VCaP (cell line): ENCODE data around the gene C4orf50.

Source experiments
- H3K27ac ChIP-seq: fragments of 450-650 bp; 2 replicates; pipeline ENCODE4 v1.5.1; 2017
- TF ChIP-seq, protein P1 (sequence below): fragments of 450-650 bp; conservative IDR thresholded peaks from 2 replicates; pipeline ENCODE4 v1.5.1; 2017; ENCODE audit warnings: mild to moderate bottlenecking, moderate library complexity

Gene C4orf50

GRCh38 chr4:6043843-6044242 lies 25.6 kb upstream of the C4orf50 start:
- H3K27ac ChIP-seq, result no peak overlapping the region
- TF ChIP-seq, protein P1, sequence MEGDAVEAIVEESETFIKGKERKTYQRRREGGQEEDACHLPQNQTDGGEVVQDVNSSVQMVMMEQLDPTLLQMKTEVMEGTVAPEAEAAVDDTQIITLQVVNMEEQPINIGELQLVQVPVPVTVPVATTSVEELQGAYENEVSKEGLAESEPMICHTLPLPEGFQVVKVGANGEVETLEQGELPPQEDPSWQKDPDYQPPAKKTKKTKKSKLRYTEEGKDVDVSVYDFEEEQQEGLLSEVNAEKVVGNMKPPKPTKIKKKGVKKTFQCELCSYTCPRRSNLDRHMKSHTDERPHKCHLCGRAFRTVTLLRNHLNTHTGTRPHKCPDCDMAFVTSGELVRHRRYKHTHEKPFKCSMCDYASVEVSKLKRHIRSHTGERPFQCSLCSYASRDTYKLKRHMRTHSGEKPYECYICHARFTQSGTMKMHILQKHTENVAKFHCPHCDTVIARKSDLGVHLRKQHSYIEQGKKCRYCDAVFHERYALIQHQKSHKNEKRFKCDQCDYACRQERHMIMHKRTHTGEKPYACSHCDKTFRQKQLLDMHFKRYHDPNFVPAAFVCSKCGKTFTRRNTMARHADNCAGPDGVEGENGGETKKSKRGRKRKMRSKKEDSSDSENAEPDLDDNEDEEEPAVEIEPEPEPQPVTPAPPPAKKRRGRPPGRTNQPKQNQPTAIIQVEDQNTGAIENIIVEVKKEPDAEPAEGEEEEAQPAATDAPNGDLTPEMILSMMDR, result no peak

DNA sequence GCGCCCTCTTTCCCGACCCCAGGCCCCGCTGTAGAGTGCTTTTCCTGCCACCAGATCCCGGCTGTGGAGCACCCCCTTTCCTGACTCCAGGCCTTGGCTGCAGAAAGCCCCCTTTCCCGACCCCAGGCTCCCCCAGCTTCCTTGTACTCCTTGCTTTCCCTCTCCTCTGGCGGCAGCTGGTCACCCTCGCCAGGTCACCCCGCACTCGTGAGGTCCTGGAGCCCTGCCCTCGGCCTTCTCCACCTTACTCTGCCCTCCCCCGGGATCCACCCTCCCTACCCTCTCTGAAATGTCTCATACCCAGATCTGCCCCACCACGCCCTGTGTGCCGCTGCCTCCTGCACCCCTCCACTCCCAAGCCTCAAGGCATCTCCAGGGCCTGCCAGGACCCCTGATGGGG lies 25.0 kb upstream of the C4orf50 start:
- no peak overlapping the region for H3K27ac ChIP-seq
- TF ChIP-seq, protein P1, result no peak

GRCh38 chr4:6042293-6043063 lies 24.2 kb upstream of the C4orf50 start:
- TF ChIP-seq, protein P1, result no peak

DNA sequence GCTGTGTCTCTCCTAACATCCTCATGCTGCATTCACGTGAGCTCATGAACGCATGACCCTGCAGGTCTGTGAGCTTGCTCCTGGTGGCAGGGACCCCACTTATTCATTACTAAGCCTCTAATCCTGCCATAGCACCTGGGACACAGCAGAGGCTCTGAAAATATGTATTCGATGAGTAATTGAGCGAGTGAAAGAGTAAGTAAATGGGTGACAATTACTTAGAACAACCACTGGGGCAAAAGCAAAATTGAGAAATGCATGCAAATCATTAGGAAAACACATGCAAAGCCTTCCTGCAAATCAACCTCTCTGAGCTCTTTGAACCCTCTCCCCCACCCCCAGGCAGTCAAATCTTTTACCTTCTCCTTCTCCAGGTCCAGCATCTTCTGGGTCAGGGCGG lies 23.6 kb upstream of the C4orf50 start:
- H3K27ac ChIP-seq, result no peak overlapping the region
- TF ChIP-seq, protein P1, result no peak

More at GRCh38 chr4:6042293-6043063, 24.2 kb upstream of the C4orf50 start:
- H3K27ac ChIP-seq, result no peak overlapping the region

GRCh38 chr4:6038711-6039110 lies 20.5 kb upstream of the C4orf50 start:
- H3K27ac ChIP-seq, result no peak overlapping the region
- TF ChIP-seq, protein P1, result no peak

GRCh38 chr4:6035786-6036185 lies 17.6 kb upstream of the C4orf50 start:
- no peak overlapping the region for H3K27ac ChIP-seq
- TF ChIP-seq, protein P1, result no peak

GRCh38 chr4:6033381-6033780 lies 15.2 kb upstream of the C4orf50 start:
- TF ChIP-seq, protein P1, result no peak
- no peak overlapping the region for H3K27ac ChIP-seq
